Measurements from ENCODE around the gene POLL.
A peak's percentile ranks its signal among the peaks of the same experiment; 100 is the strongest.

DNA sequence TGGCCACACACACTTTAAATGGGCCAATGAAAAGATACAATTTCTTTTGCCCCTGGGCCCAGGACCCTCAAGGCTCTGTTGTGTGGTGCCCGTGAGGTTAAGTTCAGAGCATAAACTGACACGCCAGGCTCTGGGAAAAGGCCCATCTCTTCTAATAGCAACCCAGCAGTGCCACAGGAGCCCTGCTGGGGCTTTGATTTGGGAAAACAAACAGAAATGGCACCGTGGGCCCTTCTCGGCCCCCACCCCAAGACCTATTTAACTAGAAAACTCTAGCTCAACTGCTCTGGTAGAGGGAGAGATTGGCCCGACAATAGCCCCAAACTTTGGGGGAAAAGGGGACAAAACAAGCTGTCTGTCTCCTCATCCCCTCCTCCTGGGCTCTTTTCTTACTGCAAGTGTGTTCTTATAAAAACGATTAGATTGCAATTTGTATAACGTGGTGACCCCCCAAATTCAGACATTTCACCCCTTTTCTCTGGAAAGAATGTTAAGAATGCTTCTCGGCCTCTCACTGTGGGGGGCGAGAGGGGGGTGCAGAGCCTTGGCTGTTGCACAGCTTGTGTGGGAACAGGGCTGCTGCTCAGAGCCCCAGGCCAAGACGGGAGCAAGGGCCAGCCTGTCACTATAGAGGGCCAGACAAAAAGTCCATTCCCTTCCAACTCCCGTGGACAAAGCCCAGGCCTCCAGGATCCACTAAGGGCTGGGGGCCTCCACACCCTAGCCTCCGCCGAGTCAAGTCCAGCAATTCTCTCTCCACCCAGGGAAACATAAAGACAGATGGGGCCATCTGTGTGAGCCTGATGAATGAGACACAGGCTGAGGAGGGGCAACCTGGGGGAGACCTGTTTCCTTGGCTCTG lies 26.8 kb upstream of the POLL start:
- no peak for TF ChIP-seq EZH2 (IDR thresholded peaks at IDR 0.05; ENCODE audit: low read depth, unreplicated experiment)
- TF ChIP-seq, protein P1, sequence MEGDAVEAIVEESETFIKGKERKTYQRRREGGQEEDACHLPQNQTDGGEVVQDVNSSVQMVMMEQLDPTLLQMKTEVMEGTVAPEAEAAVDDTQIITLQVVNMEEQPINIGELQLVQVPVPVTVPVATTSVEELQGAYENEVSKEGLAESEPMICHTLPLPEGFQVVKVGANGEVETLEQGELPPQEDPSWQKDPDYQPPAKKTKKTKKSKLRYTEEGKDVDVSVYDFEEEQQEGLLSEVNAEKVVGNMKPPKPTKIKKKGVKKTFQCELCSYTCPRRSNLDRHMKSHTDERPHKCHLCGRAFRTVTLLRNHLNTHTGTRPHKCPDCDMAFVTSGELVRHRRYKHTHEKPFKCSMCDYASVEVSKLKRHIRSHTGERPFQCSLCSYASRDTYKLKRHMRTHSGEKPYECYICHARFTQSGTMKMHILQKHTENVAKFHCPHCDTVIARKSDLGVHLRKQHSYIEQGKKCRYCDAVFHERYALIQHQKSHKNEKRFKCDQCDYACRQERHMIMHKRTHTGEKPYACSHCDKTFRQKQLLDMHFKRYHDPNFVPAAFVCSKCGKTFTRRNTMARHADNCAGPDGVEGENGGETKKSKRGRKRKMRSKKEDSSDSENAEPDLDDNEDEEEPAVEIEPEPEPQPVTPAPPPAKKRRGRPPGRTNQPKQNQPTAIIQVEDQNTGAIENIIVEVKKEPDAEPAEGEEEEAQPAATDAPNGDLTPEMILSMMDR (conservative IDR thresholded peaks at IDR 0.05; ENCODE audit: low read depth in 2 of 2) = peak in 1 of 2 experiments; percentile 37; a peak in 2 of 4 replicates

Measured in GM23338 (cell line).